Measurements from ENCODE around the gene TIGIT. TPM values are rescaled to one million over a fixed set of nuclear protein-coding genes. Genes with fewer than 3 reads are reported as not detected.

The TIGIT gene
- total RNA-seq: not detected in 2 replicates

DNA sequence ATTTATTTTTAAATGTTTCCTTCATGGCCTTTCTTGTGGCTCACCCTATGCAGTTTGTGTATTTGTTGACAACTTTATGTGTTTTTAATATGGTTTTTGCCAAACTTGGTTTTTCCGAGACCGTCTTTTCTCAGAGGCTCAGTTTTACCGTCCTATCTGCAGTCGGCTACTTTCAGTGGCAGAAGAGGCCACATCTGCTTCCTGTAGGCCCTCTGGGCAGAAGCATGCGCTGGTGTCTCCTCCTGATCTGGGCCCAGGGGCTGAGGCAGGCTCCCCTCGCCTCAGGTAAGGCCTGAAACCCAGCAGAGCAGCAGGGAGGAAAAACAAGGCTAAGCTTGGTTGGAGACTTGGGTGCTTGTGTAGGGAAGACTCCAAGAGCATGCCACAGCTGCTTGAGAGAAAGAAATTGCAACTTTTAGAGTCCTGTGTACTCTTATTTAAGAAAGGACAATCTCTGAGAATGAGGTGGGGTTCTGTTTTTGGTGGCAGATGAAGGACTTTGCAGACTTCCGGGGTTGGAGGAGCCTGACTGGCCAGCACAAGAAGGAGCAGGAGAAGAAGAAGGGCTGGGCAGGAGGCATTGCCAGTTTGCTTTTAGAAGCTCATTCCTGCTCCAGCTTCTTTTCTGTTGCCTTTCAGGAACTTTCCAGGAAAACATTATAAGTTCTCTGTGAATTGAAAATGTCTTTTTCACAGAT lies at the start of gene TIGIT:
TIGIT (plus strand) TSS at position 191 of the 698 bp plus-strand sequence; CDS start at position 225, 34 bp downstream.

Other genes starting within 250 kb of the TIGIT start
- 0.86 and 2.5 TPM in 2 replicates for gene CCDC191, start 237.5 kb upstream of the TIGIT start, total RNA-seq
- gene QTRT2, start 237.3 kb upstream of the TIGIT start, total RNA-seq: 8.9 and 10.6 TPM in 2 replicates
- gene DRD3, start 115.0 kb upstream of the TIGIT start, total RNA-seq: not detected in 2 replicates
- not detected in 2 replicates for gene ZNF80, start 56.5 kb upstream of the TIGIT start, total RNA-seq